Stomach (tissue), 9 donors: ENCODE data around the gene PLPP4. TPM values are rescaled to one million over a fixed set of nuclear protein-coding genes. Genes with fewer than 3 reads are reported as not detected.

Experiments
- DNase-seq, 2 donors: peaks; one replicate each; pipeline versions ENCODE4 v3.0.0 to v3.0.0-alpha.2; 2013 to 2019
- H3K27ac ChIP-seq, 5 donors: fragments of 200-600 bp in 4 of 5; sonication (generic) in 4 of 5; one replicate each; pipeline ENCODE4 v1.5.1; 2013 to 2019; ENCODE audit warnings: mild to moderate bottlenecking in 1 of 5, moderate library complexity in 1 of 5
- H3K27me3 ChIP-seq, 3 donors: fragments of 200-600 bp; sonication (generic); one replicate each; pipeline ENCODE4 v1.5.1; 2017 to 2019; ENCODE audit warnings: mixed run types in 1 of 3
- H3K36me3 ChIP-seq, 4 donors: fragments of 200-600 bp; sonication (generic); 1 replicate in 3 of 4; 2 replicates in 1 of 4; pipeline ENCODE4 v1.5.1; 2016 to 2019
- H3K4me1 ChIP-seq, 4 donors: fragments of 200-600 bp; sonication (generic); one replicate each; pipeline ENCODE4 v1.5.1; 2016 to 2019
- H3K4me3 ChIP-seq, 4 donors: fragments of 200-600 bp; sonication (generic) in 3 of 4; one replicate each; pipeline ENCODE4 v1.5.1; 2016 to 2019; ENCODE audit warnings: mild to moderate bottlenecking in 1 of 4
- H3K9me3 ChIP-seq, 4 donors: fragments of 200-600 bp; sonication (generic); one replicate each; pipeline ENCODE4 v1.5.1; 2016 to 2019
- CTCF ChIP-seq, 7 experiments: fragments of 450-650 bp in 4 of 7; fragments of 200-600 bp in 3 of 7; sonication (generic) in 3 of 7; IDR thresholded peaks; one replicate each; pipeline ENCODE4 v1.5.1; 2016 to 2019; ENCODE audit warnings: antibody characterized with exemption in 7 of 7, control low read depth in 2 of 7, mild to moderate bottlenecking in 1 of 7
- EP300 ChIP-seq: sonication (generic); formaldehyde crosslinking; IDR thresholded peaks from one replicate; pipeline ENCODE4 v1.6.1; 2017; ENCODE audit warnings: antibody characterized with exemption
- POLR2A ChIP-seq, 4 donors: fragments of 450-650 bp; IDR thresholded peaks; one replicate each; pipeline ENCODE4 v1.6.1; 2016; ENCODE audit warnings: antibody characterized with exemption in 4 of 4, control low read depth in 2 of 4, mild to moderate bottlenecking in 1 of 4, moderate library complexity in 1 of 4
- POLR2AphosphoS5 ChIP-seq, 3 donors: sonication (generic); formaldehyde crosslinking; IDR thresholded peaks; one replicate each; pipeline ENCODE4 v1.6.1; 2016; ENCODE audit warnings: antibody characterized with exemption in 3 of 3
- WGBS, 5 donors: extraction: QIAGEN DNeasy Blood & Tissue Kit in 3 of 5; methylation state at CpG; one replicate each; pipeline versions ENCODE4 v1.1.5 to v1.1.7; 2013 to 2018; 5-methylcytosine and 5-hydroxymethylcytosine counted together
- intact Hi-C: fragments of 100-400 bp; cut with DNase I; formaldehyde crosslinking; loops from one replicate; pipeline ENCODE4 v1.15.1; 2023; ENCODE audit warnings: low total_unique reads
- polyA plus RNA-seq, 3 donors: library from polyadenylated mRNA; stranded (reverse); fragments of 200-250 nt; gene quantifications; one replicate each; pipeline ENCODE4 v1.2.3, GENCODE V29; 2013
- total RNA-seq, 5 donors: library from RNA; depleted of rRNA; stranded (reverse); fragments of >200 nt; gene quantifications; one replicate each; pipeline versions ENCODE4 v1.1.0 to v1.2.3, GENCODE V29; 2014 to 2016
- donor health status: healthy with polysubstance abuse.
- donor health status: Bipolar disorder and iron deficiency.
- donor health status: healthy.

Gene PLPP4
- total and polyA plus RNA-seq, 8 donors: not detected

GRCh38 chr10:120593693-120594092 lies 136.7 kb downstream of the PLPP4 start:
- no peaks in the 10 kb centered on the region for H3K36me3 ChIP-seq
- H3K4me3 ChIP-seq: no peak overlapping the region
- intact Hi-C loops: no loop called here
- no peak for TF ChIP-seq POLR2A (IDR thresholded peaks at IDR 0.05)
- no peak for TF ChIP-seq EP300
- TF ChIP-seq POLR2AphosphoS5 (IDR thresholded peaks at IDR 0.05): no peak
- TF ChIP-seq CTCF (IDR thresholded peaks at IDR 0.05): no peak
- no peaks in the 10 kb centered on the region for H3K4me1 ChIP-seq
- H3K9me3 ChIP-seq: peaks cover 0 to 4% (median 0%) of the 10 kb centered on the region in 4 donors
- H3K27ac ChIP-seq: no peak overlapping the region
- WGBS, 5 donors: 91 to 97% (median 97%) methylated on average over 2 of the region's 2 CpGs
- H3K27me3 ChIP-seq: peaks cover 0 to 7% (median 0%) of the 10 kb centered on the region in 3 donors
- no peak for DNase-seq

- 72 to 96% (median 82%) methylated on average over 2 to 3 of the region's 3 CpGs for WGBS, 5 donors
- no peak for TF ChIP-seq POLR2A (IDR thresholded peaks at IDR 0.05)
- TF ChIP-seq CTCF (IDR thresholded peaks at IDR 0.05): no peak
- no peak for TF ChIP-seq EP300
- TF ChIP-seq POLR2AphosphoS5 (IDR thresholded peaks at IDR 0.05): no peak
Observed at GRCh38 chr10:120597902-120598301, 140.9 kb downstream of the PLPP4 start.

GRCh38 chr10:120598386-120598785 lies 141.4 kb downstream of the PLPP4 start:
- no peak overlapping the region for H3K27ac ChIP-seq
- peaks cover 0 to 9% (median 4%) of the 10 kb centered on the region in 4 donors for H3K9me3 ChIP-seq
- no peaks in the 10 kb centered on the region for H3K4me1 ChIP-seq
- H3K27me3 ChIP-seq: no peaks in the 10 kb centered on the region
- 54 to 67% (median 62%) methylated on average over 4 to 5 of the region's 5 CpGs for WGBS, 5 donors
- H3K4me3 ChIP-seq: no peak overlapping the region
- TF ChIP-seq POLR2AphosphoS5 (IDR thresholded peaks at IDR 0.05) (no peak), POLR2A (IDR thresholded peaks at IDR 0.05) (no peak), EP300 (no peak), CTCF (IDR thresholded peaks at IDR 0.05) (no peak)
- DNase-seq: no peak
- intact Hi-C loops: no loop called here
- no peaks in the 10 kb centered on the region for H3K36me3 ChIP-seq

More at GRCh38 chr10:120597902-120598301, 140.9 kb downstream of the PLPP4 start:
- H3K9me3 ChIP-seq: peaks cover 0 to 8% (median 2%) of the 10 kb centered on the region in 4 donors
- no peak overlapping the region for H3K27ac ChIP-seq
- intact Hi-C loops: no loop called here
- DNase-seq: no peak
- H3K36me3 ChIP-seq: no peaks in the 10 kb centered on the region
- no peaks in the 10 kb centered on the region for H3K4me1 ChIP-seq
- no peaks in the 10 kb centered on the region for H3K27me3 ChIP-seq
- no peak overlapping the region for H3K4me3 ChIP-seq

- Histone ChIP-seq H3K4me1 (no peaks in the 10 kb centered on the region), H3K4me3 (no peak overlapping the region), H3K36me3 (no peaks in the 10 kb centered on the region), H3K27me3 (no peaks in the 10 kb centered on the region), H3K9me3 (peaks cover 0 to 12% (median 4%) of the 10 kb centered on the region in 4 donors), H3K27ac (no peak overlapping the region)
- WGBS, 5 donors: 58 to 73% (median 71%) methylated on average over 9 of the region's 9 CpGs
- intact Hi-C loops: no loop called here
- TF ChIP-seq CTCF (IDR thresholded peaks at IDR 0.05): no peak
- no peak for TF ChIP-seq EP300
- TF ChIP-seq POLR2A (IDR thresholded peaks at IDR 0.05): no peak
- no peak for TF ChIP-seq POLR2AphosphoS5 (IDR thresholded peaks at IDR 0.05)
- DNase-seq: no peak
Observed at GRCh38 chr10:120599200-120599724, 142.2 kb downstream of the PLPP4 start.
